Upper lobe of right lung (tissue), 1 donor: Measurements from ENCODE around the gene POLDIP2. TPM values are rescaled to one million over a fixed set of nuclear protein-coding genes. Genes with fewer than 3 reads are reported as not detected.

Experiments used
- ATAC-seq: fragments of 200-7000 bp; cut with Tn5 transposase; one replicate; pipeline ENCODE4 v1.9.1; 2020; ENCODE audit warnings: mild to moderate bottlenecking, moderate library complexity
- DNase-seq: peaks from one replicate; pipeline ENCODE4 v3.0.0-alpha.2; 2020
- H3K27ac ChIP-seq: fragments of 200-600 bp; one replicate; pipeline ENCODE4 v1.8.0; 2022
- H3K27me3 ChIP-seq: fragments of 200-600 bp; one replicate; pipeline ENCODE4 v1.8.0; 2022; ENCODE audit warnings: mild to moderate bottlenecking
- H3K36me3 ChIP-seq: fragments of 200-600 bp; one replicate; pipeline ENCODE4 v1.8.0; 2022
- H3K4me1 ChIP-seq: fragments of 200-600 bp; one replicate; pipeline ENCODE4 v1.8.0; 2022
- H3K4me3 ChIP-seq: fragments of 200-600 bp; one replicate; pipeline ENCODE4 v1.8.0; 2022; ENCODE audit warnings: mild to moderate bottlenecking
- H3K9me3 ChIP-seq: fragments of 200-600 bp; one replicate; pipeline ENCODE4 v1.8.0; 2022
- intact Hi-C: fragments of 100-400 bp; cut with DNase I; formaldehyde crosslinking; loops from one replicate; pipeline ENCODE4 v1.11.0; 2022
- total RNA-seq: library from RNA; stranded (reverse); fragmentation: NEBNext Ultra II Directional; extraction: Animal tissue kit (Norgen Biotek cat#: 25700); gene quantifications from one replicate; pipeline ENCODE4 v1.2.1, GENCODE V29; 2021
- TF ChIP-seq, protein P1 (sequence below): fragments of 200-600 bp; IDR thresholded peaks from one replicate; pipeline ENCODE4 v1.8.0; 2022; ENCODE audit warnings: antibody characterized with exemption
- donor health status: DM: no; HTN: yes; CAD: no; lungs with severe emphysema.

The POLDIP2 gene
- total RNA-seq, 1 donor from 2014 or later = 55.3 TPM

DNA sequence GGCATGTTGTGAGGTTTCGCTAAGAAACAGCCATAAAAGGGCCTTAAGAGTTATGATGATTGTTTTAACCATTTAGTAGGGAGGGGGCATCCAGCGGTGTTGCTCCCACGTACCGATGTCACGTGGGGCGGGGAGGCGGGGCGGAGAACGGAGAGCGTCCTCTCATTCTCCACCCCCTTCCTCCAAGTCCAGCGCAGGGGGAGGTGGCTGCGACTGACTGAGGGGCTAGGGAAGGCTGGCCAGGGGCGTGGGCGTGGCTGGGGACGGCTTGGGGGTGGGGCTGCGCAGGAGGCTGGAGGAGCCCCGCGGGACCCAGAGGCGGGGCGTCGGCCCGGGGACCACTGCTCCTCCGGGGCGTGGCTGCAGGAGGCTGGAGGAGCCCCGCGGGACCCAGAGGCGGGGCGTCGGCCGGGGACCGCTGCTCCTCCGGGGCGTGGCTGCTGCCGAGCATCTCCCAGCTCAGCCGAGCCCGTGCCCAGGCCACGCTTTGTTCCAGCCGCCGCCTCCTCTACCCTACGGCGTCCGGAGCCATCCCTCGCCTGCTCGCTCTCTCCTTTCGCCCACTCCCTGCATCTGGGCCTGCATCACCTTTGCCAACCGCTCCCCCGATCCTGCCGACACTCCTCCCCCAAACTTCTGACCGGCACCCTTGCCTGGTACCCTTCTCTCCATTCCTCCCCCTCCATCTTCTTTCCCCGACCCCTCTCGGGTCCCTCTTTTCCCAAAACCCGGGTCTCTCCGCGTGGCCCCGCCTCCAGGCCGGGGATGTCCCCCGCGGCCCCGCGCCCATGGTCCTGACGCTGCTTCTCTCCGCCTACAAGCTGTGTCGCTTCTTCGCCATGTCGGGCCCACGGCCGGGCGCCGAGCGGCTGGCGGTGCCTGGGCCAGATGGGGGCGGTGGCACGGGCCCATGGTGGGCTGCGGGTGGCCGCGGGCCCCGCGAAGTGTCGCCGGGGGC lies 14.2 kb upstream of the POLDIP2 start, which contains the start of gene SARM1:
Gene SARM1 (plus strand): TSS at position 450 of the 958 bp plus-strand sequence. CDS start 339 bp downstream, at position 789.
- Histone ChIP-seq H3K9me3 (no peaks in the 10 kb centered on the region), H3K36me3 (no peaks in the 10 kb centered on the region), H3K4me1 (peaks cover 28% of the 10 kb centered on the region), H3K27me3 (no peaks in the 10 kb centered on the region), H3K27ac (peak within 1 kb of the TSS; percentile 51), H3K4me3 (peak within 1 kb of the TSS; percentile 58)
- DNase-seq (peak; percentile 87), ATAC-seq (peak; percentile 82)
- TF ChIP-seq, protein P1, sequence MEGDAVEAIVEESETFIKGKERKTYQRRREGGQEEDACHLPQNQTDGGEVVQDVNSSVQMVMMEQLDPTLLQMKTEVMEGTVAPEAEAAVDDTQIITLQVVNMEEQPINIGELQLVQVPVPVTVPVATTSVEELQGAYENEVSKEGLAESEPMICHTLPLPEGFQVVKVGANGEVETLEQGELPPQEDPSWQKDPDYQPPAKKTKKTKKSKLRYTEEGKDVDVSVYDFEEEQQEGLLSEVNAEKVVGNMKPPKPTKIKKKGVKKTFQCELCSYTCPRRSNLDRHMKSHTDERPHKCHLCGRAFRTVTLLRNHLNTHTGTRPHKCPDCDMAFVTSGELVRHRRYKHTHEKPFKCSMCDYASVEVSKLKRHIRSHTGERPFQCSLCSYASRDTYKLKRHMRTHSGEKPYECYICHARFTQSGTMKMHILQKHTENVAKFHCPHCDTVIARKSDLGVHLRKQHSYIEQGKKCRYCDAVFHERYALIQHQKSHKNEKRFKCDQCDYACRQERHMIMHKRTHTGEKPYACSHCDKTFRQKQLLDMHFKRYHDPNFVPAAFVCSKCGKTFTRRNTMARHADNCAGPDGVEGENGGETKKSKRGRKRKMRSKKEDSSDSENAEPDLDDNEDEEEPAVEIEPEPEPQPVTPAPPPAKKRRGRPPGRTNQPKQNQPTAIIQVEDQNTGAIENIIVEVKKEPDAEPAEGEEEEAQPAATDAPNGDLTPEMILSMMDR = no peak
- intact Hi-C loops = loop anchor here (10.0 kb wide), 1 partner anchor 63 kb away; no protein-coding TSS in a partner anchor

DNA sequence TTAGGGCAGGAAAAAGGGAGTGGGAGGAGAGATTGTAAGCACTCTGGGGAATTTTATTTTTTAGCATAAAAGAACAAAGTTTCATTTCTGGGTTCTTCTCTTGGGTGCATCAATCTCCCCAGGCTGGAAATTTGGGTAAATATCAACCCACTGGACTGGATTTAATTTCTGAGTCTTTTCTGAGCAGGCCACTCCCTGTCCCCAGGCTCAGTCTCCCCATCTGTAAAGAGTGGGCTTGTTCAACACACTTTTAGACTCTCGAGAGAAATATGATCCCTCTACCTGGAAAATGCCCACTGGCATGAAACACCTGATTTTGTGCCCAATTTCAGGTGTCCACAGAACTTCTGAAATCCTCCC lies 13.4 kb upstream of the POLDIP2 start:
- TF ChIP-seq, protein P1 = no peak
- no peak for DNase-seq
- Histone ChIP-seq H3K27ac (peak overlapping the region; percentile 42), H3K27me3 (no peaks in the 10 kb centered on the region), H3K9me3 (no peaks in the 10 kb centered on the region), H3K4me1 (peaks cover 28% of the 10 kb centered on the region), H3K4me3 (peak overlapping the region; percentile 58), H3K36me3 (no peaks in the 10 kb centered on the region)
- intact Hi-C loops = loop anchor here (10.0 kb wide), 1 partner anchor 64 kb away; no protein-coding TSS in a partner anchor
- no peak for ATAC-seq

DNA sequence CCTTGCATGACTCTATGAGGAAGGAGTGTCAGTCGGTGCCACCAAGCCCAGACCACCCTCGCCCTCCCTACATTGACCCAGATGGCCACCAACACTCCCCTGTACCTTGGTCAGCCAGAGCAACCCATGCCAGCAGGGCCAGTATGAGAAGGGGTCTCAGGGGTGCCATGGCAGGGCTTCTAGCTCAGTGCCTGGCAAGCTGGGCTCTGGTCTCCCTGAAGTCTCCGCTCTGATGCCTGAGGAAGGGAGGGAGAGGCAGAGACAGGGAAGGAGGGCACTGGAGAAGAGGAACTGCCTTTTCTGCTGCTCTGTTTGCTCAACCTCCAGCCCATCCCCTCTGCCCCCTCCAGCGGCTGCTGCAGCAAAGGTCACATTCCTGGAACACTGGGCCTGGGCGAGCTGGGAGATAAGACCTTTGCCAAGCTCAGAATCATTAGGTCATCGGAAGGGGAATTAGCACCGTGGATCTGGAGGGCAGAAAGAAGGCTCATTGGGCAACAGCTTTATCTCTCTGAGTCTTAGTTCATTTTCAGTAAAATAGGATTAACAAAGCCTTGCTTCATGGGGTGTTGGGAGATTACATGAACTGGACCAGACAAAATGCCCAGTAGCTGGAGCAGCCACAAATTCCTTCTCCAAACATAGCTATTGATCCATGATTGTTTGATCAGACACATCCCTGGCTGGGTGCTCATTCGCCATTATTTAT lies 12.9 kb upstream of the POLDIP2 start, which contains the start of gene VTN:
Gene VTN (minus strand): TSS at position 273 of the 709 bp plus-strand sequence. CDS start 104 bp downstream, at position 169.
- TF ChIP-seq, protein P1 = no peak
- no peaks in the 10 kb centered on the region for H3K9me3 ChIP-seq
- H3K4me3 ChIP-seq = peak within 1 kb of the TSS; percentile 58
- H3K27ac ChIP-seq = peak within 1 kb of the TSS; percentile 42
- ATAC-seq (peak; percentile 58), DNase-seq (peak; percentile 71)
- peaks cover 28% of the 10 kb centered on the region for H3K4me1 ChIP-seq
- H3K27me3 ChIP-seq = no peaks in the 10 kb centered on the region
- intact Hi-C loops = loop anchor here (10.0 kb wide), 1 partner anchor 65 kb away; no protein-coding TSS in a partner anchor
- H3K36me3 ChIP-seq = no peaks in the 10 kb centered on the region

DNA sequence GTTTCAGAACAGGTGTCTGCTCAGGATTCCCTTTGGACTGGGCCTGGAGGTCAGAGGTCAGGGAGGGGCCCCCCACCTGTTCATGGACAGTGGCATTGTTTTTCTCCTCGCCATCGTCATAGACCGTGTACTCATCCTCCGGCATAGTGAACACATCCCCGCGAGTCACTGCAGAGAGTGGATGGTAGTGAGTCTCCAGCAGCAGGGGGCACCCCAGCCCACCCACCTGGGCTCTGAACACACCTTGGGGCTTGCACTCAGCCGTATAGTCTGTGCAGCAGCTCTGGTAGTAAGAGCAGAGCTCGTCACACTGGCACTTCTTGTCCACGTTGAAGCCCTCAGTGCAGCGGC lies 12.3 kb upstream of the POLDIP2 start:
- intact Hi-C loops = loop anchor here (10.0 kb wide), 1 partner anchor 65 kb away; no protein-coding TSS in a partner anchor
- Histone ChIP-seq H3K27ac (peak overlapping the region; percentile 42), H3K4me3 (no peak overlapping the region), H3K4me1 (peaks cover 28% of the 10 kb centered on the region), H3K9me3 (no peaks in the 10 kb centered on the region), H3K27me3 (no peaks in the 10 kb centered on the region), H3K36me3 (peaks cover under 1% of the 10 kb centered on the region)
- peak; percentile 59 for DNase-seq
- ATAC-seq = no peak
- TF ChIP-seq, protein P1 = no peak

DNA sequence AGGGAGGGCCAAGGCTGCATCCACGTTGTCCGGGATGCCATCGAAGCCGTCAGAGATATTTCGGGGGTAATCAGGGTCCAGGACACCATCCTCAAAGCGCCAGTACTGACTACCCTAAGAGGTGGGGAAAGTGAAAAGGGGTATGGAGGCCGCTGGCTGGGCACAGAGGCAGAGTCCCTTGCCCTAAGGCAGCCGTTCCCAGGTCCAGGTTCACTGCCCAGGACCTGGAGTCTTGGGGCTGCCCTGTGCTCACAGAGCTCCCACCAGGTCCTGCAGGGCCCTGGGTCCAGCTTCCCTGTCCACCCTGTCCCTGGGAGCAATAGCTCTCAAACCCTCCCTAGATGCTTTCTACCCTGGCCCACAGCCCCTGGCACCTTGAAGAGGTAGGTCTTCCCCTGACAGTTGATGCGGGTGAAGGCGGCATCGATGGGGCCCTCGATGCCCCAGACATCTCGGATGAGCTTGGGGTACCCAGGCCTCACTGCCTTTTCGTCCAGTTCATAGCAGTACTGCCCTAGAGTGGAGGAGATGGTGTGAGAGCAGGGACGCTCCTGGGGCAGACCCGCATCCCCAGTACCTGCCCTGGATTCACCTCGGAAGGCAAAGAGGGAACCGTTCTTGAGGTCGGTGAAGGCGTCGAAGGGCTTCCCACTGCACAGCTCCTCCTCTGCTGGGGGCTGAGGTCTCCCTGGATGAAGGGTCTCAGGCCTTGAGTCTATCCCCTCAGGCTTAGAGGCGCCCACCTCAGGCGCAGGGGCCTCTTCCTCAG lies 11.8 kb upstream of the POLDIP2 start:
- Histone ChIP-seq H3K36me3 (peaks cover 6% of the 10 kb centered on the region), H3K4me3 (no peak overlapping the region), H3K9me3 (no peaks in the 10 kb centered on the region), H3K27ac (no peak overlapping the region), H3K27me3 (no peaks in the 10 kb centered on the region), H3K4me1 (peaks cover 28% of the 10 kb centered on the region)
- peak; percentile 59 for DNase-seq
- no peak for ATAC-seq
- TF ChIP-seq, protein P1 = no peak
- intact Hi-C loops = no loop called here
